Suppressor macrophage treated with lipopolysaccharide for 4 hours (primary cell): Measurements from ENCODE around the gene CDH4.

Source experiments
- DNase-seq: peaks from one replicate; pipeline ENCODE4 v3.0.0-alpha.2; 2020

CDH4 gene

GRCh38 chr20:61361501-61361900 is 109.4 kb downstream of the CDH4 start:
- DNase-seq: no peak

- DNase-seq: no peak
Measured at GRCh38 chr20:61364147-61364546, 112.1 kb downstream of the CDH4 start.

GRCh38 chr20:61366914-61367313 is 114.9 kb downstream of the CDH4 start:
- DNase-seq: no peak

GRCh38 chr20:61369731-61370520 is 117.9 kb downstream of the CDH4 start:
- DNase-seq: no peak

GRCh38 chr20:61370841-61371303 is 118.8 kb downstream of the CDH4 start:
- no peak for DNase-seq

- DNase-seq: no peak
Measured at GRCh38 chr20:61371501-61372136, 119.6 kb downstream of the CDH4 start.

- DNase-seq: no peak
Measured at GRCh38 chr20:61372137-61373054, 120.3 kb downstream of the CDH4 start.

GRCh38 chr20:61373055-61373399 is 121.0 kb downstream of the CDH4 start:
- DNase-seq: no peak

- no peak for DNase-seq
Measured at GRCh38 chr20:61373956-61374545, 122.0 kb downstream of the CDH4 start.

- no peak for DNase-seq
Measured at GRCh38 chr20:61376541-61377240, 124.6 kb downstream of the CDH4 start.

GRCh38 chr20:61378694-61379355 is 126.8 kb downstream of the CDH4 start:
- DNase-seq: no peak

- DNase-seq: no peak
Measured at GRCh38 chr20:61379898-61380544, 128.0 kb downstream of the CDH4 start.

- no peak for DNase-seq
Measured at GRCh38 chr20:61380545-61380915, 128.5 kb downstream of the CDH4 start.

GRCh38 chr20:61382194-61382593 is 130.1 kb downstream of the CDH4 start:
- DNase-seq: no peak

- no peak for DNase-seq
Measured at GRCh38 chr20:61385296-61385695, 133.2 kb downstream of the CDH4 start.

- DNase-seq: no peak
Measured at GRCh38 chr20:61385731-61386130, 133.7 kb downstream of the CDH4 start.

GRCh38 chr20:61387204-61387953 is 135.3 kb downstream of the CDH4 start:
- DNase-seq: no peak

GRCh38 chr20:61387954-61388348 is 135.9 kb downstream of the CDH4 start:
- no peak for DNase-seq

GRCh38 chr20:61389077-61389476 is 137.0 kb downstream of the CDH4 start:
- DNase-seq: no peak

GRCh38 chr20:61391185-61391584 is 139.1 kb downstream of the CDH4 start:
- no peak for DNase-seq
